ENCODE results near the gene FARS2.

FARS2 gene

DNA sequence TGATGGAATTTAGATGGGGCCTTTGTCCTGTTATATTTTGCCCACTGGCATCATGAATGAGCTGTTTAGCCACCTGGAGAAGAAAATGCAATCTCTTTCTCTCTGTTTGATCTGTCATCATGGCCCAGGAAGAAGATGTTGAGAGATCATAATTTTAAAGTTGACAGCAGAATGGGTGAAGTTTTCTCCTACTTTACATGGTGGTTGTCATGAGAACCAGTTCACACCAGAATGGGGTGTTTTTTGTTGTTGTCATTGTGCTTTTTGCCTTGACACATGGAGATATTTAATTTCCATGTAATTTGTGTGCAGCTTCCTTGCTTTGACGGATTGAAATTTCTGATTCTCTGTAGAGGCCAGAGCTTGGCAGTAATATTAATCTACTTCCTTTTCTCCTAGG lies 122.5 kb downstream of the FARS2 start:
- DNase-seq: no peak

DNA sequence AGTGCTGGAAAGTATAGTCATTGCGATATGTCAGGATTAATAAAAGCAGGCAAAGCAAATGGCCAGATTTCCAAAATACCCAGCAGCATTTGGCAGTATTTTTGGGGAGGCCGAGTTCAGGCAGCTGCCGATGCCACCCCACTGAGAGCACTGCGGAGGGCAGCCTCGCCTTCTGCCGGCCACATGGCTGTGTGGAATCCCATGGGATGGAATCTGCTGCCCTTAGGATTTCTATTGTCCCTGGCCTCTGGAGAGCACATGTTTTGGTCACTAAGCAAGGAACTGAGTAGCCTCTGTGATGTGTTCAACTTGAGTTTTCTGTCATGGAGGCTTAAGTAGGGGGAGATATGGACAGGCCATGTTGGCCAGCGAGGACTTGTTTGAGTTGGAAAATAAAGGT lies 123.0 kb downstream of the FARS2 start:
- no peak for DNase-seq

GRCh38 chr6:5388326-5388725 lies 127.0 kb downstream of the FARS2 start:
- DNase-seq: no peak

- DNase-seq: no peak
These were observed 127.9 kb downstream of the FARS2 start for GRCh38 chr6:5389086-5389745.

DNA sequence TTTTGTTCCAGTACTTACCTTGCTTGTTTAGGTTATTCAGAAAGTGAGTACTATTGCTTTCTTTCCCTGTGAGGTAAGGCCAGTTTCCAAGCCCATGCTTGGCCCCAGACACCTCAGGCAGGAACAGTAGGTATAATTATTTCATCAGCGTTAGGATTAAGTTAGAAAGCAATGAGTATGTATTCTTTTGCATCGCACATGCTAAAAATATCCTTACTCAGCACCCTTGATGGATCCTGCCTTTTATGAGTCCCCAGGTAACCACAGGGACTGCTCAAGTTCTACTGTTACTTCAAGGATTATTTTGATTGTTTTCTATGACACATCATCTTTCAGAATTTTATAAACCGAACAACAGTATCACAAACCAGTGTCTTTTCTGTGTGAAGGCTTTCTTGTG lies 128.9 kb downstream of the FARS2 start:
- DNase-seq: no peak

GRCh38 chr6:5394280-5394679 lies 133.0 kb downstream of the FARS2 start:
- DNase-seq: no peak

- DNase-seq: no peak
These were observed 134.4 kb downstream of the FARS2 start for GRCh38 chr6:5395719-5396118.

- DNase-seq: peak; percentile 40
These were observed 137.2 kb downstream of the FARS2 start for GRCh38 chr6:5398530-5398929.

GRCh38 chr6:5399391-5399790 lies 138.1 kb downstream of the FARS2 start:
- DNase-seq: no peak

DNA sequence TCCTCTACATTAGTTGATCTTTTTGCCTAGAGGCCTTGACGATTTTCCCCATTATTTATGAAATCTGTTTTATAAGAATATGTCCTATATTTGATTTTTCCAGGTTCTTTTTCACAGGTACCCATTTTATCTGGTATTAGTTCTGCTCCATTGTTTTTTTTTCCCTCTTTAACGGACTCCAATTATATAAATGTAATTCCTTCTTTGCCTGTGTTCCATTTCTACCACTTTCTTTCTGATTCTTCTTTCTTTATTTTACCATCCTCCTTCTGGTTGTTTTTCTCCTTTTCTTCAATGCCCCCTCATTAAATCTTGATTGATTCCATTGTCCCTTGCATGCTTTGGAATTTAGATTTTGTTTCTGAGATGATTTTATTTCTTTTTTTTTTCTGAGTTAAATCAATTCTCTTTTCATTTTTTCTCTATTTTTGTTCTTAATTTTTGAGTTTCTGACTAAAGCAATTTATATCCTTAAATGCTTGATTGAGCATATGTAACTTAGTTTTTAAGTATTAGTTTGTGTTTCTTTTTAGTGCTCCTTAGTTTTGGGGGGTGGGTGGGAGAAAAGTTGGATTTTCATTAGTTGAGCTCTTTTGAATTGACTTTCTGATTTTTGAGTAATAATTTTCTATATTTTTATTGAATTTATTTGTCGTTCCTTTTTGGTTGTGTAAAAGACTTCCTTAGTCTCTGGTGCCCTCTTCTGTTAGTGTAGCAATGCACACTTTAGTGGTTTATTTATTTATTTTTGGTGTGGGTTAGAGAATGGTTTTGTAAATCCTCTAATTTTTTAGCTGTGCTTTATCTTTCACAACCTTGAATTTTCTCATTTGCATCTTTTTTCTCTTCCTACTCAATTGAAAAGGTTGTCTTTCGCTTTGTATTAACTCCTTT lies 140.8 kb downstream of the FARS2 start:
- peak; percentile 4 for DNase-seq

- no peak for DNase-seq
These were observed 141.8 kb downstream of the FARS2 start for GRCh38 chr6:5403076-5403475.

- DNase-seq: no peak
These were observed 142.3 kb downstream of the FARS2 start for GRCh38 chr6:5403609-5404008.

DNA sequence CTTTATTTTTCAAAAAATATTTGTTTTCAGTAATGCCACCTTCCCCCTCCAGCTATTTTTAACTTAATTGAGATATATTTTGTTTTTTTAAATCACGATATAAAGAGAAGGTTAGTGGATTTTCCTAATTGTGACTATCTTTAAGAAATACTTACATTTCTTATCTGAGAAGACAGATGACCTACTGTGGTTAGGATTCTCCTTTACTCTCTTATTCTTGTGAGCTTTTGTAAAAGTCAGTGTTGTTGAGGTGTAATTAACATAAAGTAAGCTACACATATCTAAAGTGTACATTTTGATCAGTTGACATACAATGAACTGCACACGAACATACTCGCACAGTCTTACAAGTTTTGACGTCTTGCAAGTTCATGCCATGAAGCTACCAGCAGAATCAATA lies 144.7 kb downstream of the FARS2 start:
- no peak for DNase-seq

GRCh38 chr6:5411414-5411813 lies 150.1 kb downstream of the FARS2 start:
- DNase-seq: no peak

DNA sequence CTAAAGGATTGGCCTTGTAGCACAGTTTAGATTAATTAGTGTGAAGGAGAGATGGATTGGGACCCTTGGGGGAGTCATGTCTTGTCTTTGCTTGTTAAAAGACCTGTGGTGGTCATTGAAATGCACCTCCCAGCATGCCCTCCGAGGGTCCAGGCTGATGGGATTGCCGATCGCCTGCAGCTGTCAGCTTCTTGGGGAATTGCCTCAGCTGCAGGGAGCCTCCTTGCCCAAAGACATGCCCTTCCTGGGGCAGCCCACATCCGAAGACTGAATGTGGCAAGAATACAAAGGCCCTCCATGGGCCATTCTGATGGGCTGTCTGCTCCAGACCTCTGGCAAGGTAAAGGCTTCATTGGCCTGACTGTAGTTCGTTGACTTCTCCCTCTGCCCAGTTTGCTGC lies 150.7 kb downstream of the FARS2 start:
- no peak for DNase-seq

GRCh38 chr6:5412663-5413062 lies 151.3 kb downstream of the FARS2 start:
- DNase-seq: no peak

DNA sequence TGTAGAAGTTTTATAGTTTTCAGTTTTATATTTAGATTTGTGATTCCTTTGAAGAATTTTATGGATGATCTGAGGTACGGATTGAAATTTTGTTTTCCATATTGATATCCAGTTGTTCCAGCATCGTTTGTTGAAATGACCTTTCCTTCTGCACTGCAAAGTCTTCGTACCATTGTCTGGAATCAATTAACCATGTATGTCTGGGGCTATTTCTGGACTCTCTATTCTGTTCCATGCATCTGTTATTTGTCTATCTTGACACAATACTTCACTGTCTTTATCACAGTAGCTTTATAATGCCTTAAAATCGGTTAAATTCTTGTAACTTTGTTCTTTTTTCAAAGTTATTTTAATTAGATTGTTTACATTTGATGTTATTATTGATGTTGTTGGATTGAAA lies 154.9 kb downstream of the FARS2 start:
- no peak for DNase-seq

DNA sequence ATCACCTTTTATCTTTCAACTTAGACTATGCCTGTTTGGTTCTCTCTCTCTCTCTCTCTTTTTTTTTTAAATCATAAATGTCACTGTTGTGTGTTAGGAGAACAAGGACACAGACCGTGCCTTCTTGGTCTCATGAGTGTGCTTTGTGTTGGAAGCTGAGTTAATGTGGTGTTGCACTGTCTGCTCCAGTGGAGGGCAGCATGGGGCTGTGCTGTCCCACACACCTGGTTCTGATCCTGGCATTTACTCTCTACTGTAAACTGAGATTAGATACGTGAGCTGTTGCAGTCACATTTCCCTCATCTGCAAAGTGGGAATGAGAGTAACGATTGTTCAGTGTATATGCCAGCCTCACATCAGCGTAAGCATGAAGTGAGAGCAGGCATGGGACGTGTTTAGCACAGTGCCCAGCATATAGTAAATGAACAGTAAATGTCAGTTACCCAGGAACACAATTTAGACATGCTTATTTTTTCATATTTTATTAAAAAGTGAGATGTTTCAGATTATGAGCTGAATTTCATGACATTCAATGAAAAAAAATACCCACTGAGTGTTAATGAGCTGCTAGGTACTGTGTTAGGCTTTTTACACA lies 161.1 kb downstream of the FARS2 start:
- no peak for DNase-seq

DNA sequence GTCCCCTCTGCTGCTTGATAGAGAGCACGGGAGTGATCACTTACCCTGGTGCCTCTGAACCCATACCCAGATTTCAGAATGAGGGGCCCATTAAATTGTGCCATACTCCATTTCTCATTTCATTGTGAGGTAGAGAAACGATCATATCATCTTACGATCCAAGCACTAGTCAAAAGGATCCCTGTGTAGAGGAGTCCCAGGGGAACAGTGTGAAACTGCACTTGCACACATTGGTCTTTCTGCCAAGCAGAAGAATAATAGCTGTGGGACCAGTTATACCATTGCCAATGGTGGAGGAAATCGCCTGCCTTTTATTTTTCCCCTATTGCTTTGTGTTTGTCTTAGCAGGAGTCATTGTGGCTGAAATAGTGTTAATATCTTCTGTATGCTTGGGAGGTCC lies 161.9 kb downstream of the FARS2 start:
- DNase-seq: no peak

DNA sequence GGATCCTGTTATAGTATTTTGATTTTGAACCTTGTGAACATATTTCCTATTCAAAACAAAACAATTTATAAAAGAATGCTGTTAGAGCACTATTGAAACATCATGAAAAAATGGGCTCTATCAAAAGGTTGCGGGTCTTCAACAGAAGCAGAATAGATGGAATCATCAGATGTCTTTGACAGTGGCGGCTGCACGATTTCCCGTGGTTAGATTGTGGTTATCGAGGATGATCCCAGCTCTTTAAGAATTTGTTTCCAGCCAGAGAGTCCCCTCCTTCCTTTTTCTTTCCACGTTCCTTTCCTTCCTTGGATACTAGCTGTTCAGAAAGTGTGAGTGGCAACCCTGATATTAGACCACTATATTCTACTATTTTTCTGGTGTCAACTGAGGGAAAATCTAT lies 163.4 kb downstream of the FARS2 start:
- DNase-seq: no peak

DNA sequence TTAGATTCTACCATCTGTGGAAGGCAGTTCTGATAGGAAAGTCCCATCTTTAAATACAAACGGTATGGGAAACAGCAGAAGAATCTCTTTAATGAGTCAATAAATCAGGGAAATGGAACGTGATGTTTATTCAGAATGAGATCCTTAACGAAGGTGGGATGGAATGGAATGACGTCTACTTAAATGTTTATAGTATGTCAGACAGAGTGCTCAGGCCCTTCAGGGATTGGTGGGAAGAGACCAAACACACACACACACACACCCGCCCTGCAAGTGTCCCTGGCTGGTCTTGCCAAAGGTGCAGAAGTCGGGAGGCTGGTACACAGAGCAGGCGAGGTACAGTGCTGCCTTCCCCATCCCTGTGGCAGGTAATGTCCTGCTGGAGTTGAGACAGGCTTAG lies 164.0 kb downstream of the FARS2 start:
- no peak for DNase-seq

GRCh38 chr6:5425797-5426196 lies 164.5 kb downstream of the FARS2 start:
- DNase-seq: no peak

- no peak for DNase-seq
These were observed 166.3 kb downstream of the FARS2 start for GRCh38 chr6:5427586-5427985.

- no peak for DNase-seq
These were observed 172.0 kb downstream of the FARS2 start for GRCh38 chr6:5433324-5433723.

All from CD4-positive, alpha-beta T cell treated with Interleukin-4 for 4 hours (primary cell).